KOPT-K1 (cell line): ENCODE data around the gene PTGES2.

Experiments used
- H3K27ac ChIP-seq: fragments of 200-600 bp; sonication (generic); 2 replicates; pipeline ENCODE4 v1.5.1; 2016; ENCODE audit warnings: antibody characterized with exemption, mild to moderate bottlenecking, low read depth, low read length; ENCODE audit not compliant: poor library complexity, severe bottlenecking
- H3K36me3 ChIP-seq: fragments of 200-600 bp; sonication (generic); 2 replicates; pipeline ENCODE4 v1.5.1; 2017; ENCODE audit warnings: antibody characterized with exemption, mild to moderate bottlenecking, low read length, moderate library complexity; ENCODE audit not compliant: insufficient read depth
- H3K9me3 ChIP-seq: fragments of 200-600 bp; sonication (generic); 2 replicates; pipeline ENCODE4 v1.5.1; 2017; ENCODE audit warnings: antibody characterized with exemption, low read length, mild to moderate bottlenecking; ENCODE audit not compliant: insufficient read depth, poor library complexity, severe bottlenecking

The PTGES2 gene

DNA sequence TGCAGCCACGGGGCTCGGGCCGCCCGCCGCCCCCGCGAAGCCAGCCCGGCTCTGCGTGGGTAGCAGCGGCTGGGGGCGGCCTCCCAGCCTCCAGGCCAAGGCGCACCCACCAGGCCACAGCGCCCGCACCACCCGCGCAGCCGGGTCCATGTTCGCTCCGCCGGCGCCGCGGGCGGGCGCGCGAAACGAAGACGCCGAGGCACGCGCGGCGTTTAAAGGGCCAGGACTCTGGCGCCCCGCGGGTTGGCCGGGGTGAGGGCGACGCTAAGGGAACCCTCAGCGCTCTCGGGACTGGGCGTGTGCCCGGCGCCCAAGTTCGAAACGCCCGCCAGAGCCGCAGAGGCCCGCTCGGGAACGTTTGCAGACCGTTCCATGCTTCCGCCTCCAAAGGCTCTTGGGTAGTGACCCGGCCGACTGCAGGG, at the start of gene PTGES2:
TSS of gene PTGES2 (minus strand) at position 162 of the 422 bp plus-strand sequence. CDS start at position 150, 12 bp downstream.
- peaks cover 34% of the 10 kb centered on the region; the same call in 1 of the 2 replicates for H3K36me3 ChIP-seq
- peak within 1 kb of the TSS; percentile 95 for H3K27ac ChIP-seq
- H3K9me3 ChIP-seq = no peaks in the 10 kb centered on the region

- H3K27ac ChIP-seq = no peak overlapping the region
- peaks cover 18% of the 10 kb centered on the region for H3K9me3 ChIP-seq
- H3K36me3 ChIP-seq = peaks cover 66% of the 10 kb centered on the region
Measured at GRCh38 chr9:128175726-128176125, 48.2 kb upstream of the PTGES2 start.

DNA sequence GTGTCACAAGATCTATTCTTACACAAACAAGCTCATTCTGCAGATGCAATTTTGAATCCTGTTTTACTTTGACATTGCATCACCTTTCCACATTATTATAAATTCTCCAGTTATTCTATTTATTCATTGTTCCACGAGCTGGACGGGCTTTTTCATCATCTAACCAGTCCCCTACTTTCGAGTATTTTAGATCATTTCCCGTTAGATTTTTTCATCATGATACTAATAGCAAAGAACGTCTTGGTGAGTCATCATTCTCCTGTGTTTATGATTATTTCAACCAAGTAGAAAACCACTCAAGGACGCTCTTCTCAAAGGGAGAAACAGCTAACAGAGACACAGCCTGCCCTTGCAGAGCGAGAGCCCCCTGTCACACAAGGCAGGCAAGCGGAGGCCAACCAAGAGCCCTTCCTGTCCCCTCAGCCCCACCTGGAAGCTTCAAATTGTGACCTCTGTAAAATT, 47.6 kb upstream of the PTGES2 start:
- peaks cover 15% of the 10 kb centered on the region for H3K9me3 ChIP-seq
- H3K27ac ChIP-seq = no peak overlapping the region
- H3K36me3 ChIP-seq = peaks cover 66% of the 10 kb centered on the region

DNA sequence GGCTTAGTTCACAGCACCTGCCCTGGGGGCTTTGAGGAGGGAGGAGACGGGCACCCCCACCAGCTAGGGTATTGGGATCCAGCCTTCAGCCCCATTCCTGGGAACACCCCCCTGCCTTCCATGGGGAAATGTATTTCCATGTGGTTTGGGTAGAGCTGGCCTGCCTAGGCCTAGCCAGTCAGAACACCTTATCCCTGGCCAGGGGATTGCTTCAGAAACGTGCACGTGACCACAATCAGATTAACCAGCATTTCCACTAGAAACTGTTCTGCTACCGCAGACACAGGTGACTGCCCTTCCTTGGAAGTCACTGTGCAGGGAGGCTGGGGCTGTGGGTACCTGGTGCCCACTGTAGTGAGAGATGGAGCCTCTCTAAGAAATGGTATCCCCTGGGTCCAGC, 46.5 kb upstream of the PTGES2 start:
- Histone ChIP-seq H3K27ac (no peak overlapping the region), H3K9me3 (peaks cover 4% of the 10 kb centered on the region), H3K36me3 (peaks cover 66% of the 10 kb centered on the region)

- Histone ChIP-seq H3K27ac (no peak overlapping the region), H3K36me3 (peaks cover 60% of the 10 kb centered on the region), H3K9me3 (no peaks in the 10 kb centered on the region)
Measured at GRCh38 chr9:128169925-128170324, 42.4 kb upstream of the PTGES2 start.

- Histone ChIP-seq H3K36me3 (peaks cover 62% of the 10 kb centered on the region), H3K9me3 (no peaks in the 10 kb centered on the region), H3K27ac (no peak overlapping the region)
Measured at GRCh38 chr9:128169492-128169891, 42.0 kb upstream of the PTGES2 start.

DNA sequence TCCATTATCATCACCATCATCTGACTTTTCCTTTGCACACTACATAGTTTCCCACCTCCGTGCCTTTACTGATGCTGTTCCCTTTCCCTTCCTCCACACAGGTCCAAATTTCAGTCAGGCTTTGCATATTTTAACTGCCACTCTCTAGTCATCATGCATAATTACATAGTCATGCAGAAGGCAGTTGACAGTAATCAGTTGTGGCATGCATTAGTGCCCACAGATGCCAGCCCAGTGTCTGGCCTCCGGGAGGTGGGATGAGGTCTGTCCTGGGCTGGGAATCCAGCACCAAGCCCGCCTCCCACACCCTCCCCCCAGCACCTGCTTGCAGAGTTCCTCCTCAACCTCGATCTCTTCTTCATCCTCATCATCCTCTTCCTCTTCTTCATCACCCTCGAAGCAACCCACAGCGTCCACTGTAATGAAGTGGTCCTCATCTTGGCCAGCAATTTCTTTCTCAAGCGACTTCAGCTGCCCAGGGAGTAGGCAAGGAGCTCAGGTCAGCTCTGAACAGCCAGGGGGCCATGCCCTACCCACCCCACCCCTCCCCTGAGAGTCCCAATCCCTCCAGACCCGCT, 41.3 kb upstream of the PTGES2 start:
- Histone ChIP-seq H3K36me3 (peaks cover 69% of the 10 kb centered on the region), H3K27ac (no peak overlapping the region)

DNA sequence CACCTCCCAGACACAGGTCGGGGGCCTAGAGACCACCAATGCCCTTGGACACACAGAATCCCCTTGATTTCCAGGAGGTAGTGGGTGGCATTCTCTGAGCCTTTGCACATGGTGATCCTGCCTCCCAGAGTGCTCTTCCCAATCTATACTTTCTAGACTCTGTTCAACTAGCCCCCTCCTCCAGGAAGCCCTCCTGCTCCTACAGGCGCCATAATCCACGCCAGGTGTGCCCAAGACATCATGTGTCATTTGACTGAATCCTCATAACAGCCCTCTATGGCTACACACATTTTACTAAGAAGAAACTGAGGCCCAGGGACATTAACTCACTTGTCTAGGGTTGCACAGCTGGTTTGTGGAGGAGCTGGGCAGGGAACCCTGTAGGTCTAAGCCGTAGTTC, 39.7 kb upstream of the PTGES2 start:
- Histone ChIP-seq H3K27ac (no peak overlapping the region), H3K9me3 (no peaks in the 10 kb centered on the region), H3K36me3 (peaks cover 85% of the 10 kb centered on the region)

More for the DNA sequence above, 41.3 kb upstream of the PTGES2 start:
- no peaks in the 10 kb centered on the region for H3K9me3 ChIP-seq

- Histone ChIP-seq H3K36me3 (peaks cover 89% of the 10 kb centered on the region), H3K9me3 (no peaks in the 10 kb centered on the region), H3K27ac (no peak overlapping the region)
Measured at GRCh38 chr9:128166169-128166568, 38.6 kb upstream of the PTGES2 start.

DNA sequence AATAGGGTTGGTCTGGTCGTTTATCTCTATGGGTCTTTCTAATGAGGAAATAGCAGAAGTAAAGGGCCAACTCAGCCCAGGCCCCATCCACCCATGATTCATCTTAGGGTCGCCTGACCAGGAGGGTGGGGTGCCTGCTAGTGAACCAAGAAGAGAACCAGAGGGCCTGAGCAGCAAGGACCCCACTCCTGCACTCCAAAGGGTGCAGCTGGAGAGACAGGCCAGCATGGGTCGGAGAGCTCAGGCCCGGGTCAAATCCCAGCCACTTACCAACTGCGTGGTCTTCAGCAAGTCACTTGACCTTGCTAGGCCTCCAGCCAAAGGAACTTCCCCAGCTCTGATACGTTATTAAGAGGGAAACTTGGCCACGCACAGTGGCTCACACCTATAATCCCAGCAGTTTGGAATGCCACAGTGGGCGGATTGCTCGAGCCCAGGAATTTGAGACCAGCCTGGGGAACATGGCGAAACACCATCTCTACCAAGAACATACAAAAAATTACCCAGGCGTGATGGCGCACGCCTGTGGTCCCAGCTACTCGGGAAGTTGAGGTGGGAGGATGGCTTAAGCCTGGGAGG, 36.9 kb upstream of the PTGES2 start:
- Histone ChIP-seq H3K27ac (no peak overlapping the region), H3K9me3 (no peaks in the 10 kb centered on the region), H3K36me3 (peaks cover 71% of the 10 kb centered on the region)

- Histone ChIP-seq H3K27ac (no peak overlapping the region), H3K36me3 (peaks cover 65% of the 10 kb centered on the region), H3K9me3 (no peaks in the 10 kb centered on the region)
Measured at GRCh38 chr9:128163523-128164306, 36.2 kb upstream of the PTGES2 start.

DNA sequence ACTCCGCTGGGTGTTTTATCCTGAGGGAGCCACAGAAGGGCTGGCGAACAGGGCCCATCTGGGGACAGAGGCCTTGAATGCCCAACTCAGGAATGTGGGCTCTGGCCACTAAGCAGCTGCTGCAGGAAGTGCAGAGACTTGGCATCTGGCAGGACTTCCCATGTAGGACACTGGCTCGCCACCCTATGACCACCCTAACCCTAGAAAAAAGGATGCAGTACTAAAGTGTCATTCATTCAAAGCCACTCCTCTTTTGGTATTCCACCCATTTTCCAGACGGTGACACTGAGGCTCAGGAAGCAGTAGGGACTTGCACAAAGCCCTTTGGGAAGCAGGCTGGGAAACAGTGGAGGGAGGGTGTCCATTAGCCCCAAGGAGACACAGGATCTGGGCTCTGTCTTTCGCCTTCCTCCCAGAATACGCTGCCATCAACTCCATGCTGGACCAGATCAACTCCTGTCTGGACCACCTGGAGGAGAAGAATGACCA, 35.5 kb upstream of the PTGES2 start:
- H3K27ac ChIP-seq = no peak overlapping the region
- no peaks in the 10 kb centered on the region for H3K9me3 ChIP-seq
- H3K36me3 ChIP-seq = peaks cover 58% of the 10 kb centered on the region

DNA sequence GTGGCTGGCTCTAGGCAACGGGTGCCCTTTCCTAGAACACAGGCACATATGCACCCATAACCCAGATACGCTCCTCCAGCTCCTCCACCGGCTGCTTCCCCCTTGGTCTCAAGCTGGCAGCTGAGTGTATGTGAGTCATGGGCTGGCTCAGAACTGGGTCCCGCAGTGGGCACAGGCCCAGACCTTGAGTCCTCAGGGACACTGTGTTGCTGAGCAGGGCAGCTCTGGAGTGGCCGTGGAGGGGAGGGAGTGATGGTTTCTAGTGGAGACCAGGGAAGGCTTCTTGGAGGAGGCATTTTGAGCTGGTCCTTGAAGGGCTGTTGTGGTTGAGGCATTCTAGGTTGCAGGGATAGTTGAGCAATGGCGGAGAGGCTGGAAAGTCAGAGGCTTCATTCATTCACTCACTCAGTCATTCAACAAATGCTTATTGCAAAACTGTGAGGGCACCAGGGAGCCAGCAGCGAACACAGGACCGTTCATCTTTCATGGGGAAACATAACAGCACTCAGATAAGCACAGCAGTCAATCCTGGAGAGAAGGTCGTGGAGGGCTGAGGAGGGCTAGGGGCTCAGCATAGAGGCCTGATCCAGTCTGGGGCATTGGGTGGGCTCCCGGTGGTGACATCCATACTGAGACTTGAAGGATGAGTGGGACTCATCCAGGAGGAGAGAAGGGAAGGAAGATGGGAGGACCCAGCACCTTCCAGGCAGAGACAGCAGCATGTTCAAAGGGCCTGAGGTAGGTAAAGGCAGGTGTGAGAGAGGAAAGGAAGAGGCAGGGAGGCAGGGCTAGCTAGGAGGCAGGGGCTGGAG, 34.9 kb upstream of the PTGES2 start:
- Histone ChIP-seq H3K9me3 (no peaks in the 10 kb centered on the region), H3K27ac (no peak overlapping the region), H3K36me3 (peaks cover 52% of the 10 kb centered on the region)

DNA sequence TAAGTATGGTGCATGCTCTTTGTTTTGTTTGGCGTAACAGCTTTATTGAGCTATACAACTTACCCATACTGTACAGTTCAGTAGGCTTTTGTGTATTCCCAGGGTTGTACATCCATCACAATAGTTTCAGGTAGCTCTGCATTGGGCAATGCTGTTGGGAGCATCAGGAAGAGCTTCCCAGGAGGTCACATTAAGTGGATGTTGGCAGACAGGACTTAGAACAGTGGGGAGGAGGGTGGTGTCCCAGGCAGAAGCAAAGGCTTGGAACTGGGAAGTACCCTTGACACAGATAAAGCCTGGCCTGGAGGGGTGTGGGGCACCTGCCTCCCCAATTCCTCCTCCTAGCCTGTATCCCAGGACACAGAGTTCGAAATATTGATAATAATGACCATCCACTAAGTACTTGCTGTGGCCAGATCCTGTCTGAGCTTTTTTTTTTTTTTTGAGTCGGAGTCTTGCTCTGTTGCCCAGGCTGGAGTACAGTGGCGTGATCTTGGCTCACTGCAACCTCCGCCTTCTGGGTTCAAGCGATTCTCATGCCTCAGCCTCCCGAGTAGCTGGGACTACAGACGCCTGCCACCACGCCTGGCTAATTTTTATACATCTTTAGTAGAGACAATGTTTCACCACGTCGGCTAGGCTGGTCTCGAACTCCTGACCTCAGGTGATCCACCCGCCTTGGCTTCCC, 33.8 kb upstream of the PTGES2 start:
- Histone ChIP-seq H3K9me3 (no peaks in the 10 kb centered on the region), H3K27ac (peak overlapping the region; percentile 78), H3K36me3 (peaks cover 41% of the 10 kb centered on the region)
